Activated effector memory CD4-positive, alpha-beta T cell treated with anti-CD3 and anti-CD28 coated beads, Interleukin-2, amount 50 U/mL, for 16 hours (primary cell): ENCODE measurements around the gene JMJD4.
A peak's percentile ranks its signal among the peaks of the same experiment; 100 is the strongest.

ENCODE experiments used
- DNase-seq: peaks from one replicate; pipeline ENCODE4 v3.0.0-alpha.2; 2020

The JMJD4 gene

GRCh38 chr1:227734856-227735538, at the start of gene JMJD4, which contains the start of gene SNAP47:
JMJD4 (minus strand) TSS chr1:227735302; CDS start chr1:227735273, 29 bp downstream.
SNAP47 (plus strand) TSS chr1:227735435; CDS start chr1:227747737, 12,302 bp downstream.
- DNase-seq = peak; percentile 98

- peak; percentile 52 for DNase-seq
Observed at GRCh38 chr1:227782226-227782625, 47.1 kb upstream of the JMJD4 start.

- peak; percentile 62 for DNase-seq
Observed at GRCh38 chr1:227781314-227781930, 46.3 kb upstream of the JMJD4 start.

GRCh38 chr1:227780101-227781044, 45.3 kb upstream of the JMJD4 start:
- DNase-seq = peak; percentile 55

GRCh38 chr1:227779685-227780084, 44.6 kb upstream of the JMJD4 start:
- peak; percentile 46 for DNase-seq

- peak; percentile 58 for DNase-seq
Observed at GRCh38 chr1:227779021-227779441, 43.9 kb upstream of the JMJD4 start.

GRCh38 chr1:227778401-227778947, 43.4 kb upstream of the JMJD4 start:
- peak; percentile 46 for DNase-seq

- DNase-seq = peak; percentile 52
Observed at GRCh38 chr1:227777646-227778045, 42.5 kb upstream of the JMJD4 start.

- peak; percentile 54 for DNase-seq
Observed at GRCh38 chr1:227777156-227777555, 42.1 kb upstream of the JMJD4 start.

- no peak for DNase-seq
Observed at GRCh38 chr1:227776331-227776771, 41.2 kb upstream of the JMJD4 start.

GRCh38 chr1:227775841-227776240, 40.7 kb upstream of the JMJD4 start:
- no peak for DNase-seq

GRCh38 chr1:227774821-227775661, 39.9 kb upstream of the JMJD4 start:
- DNase-seq = no peak

GRCh38 chr1:227774051-227774731, 39.1 kb upstream of the JMJD4 start:
- no peak for DNase-seq

GRCh38 chr1:227773558-227773957, 38.5 kb upstream of the JMJD4 start:
- DNase-seq = no peak

GRCh38 chr1:227771771-227772170, 36.7 kb upstream of the JMJD4 start:
- no peak for DNase-seq

- no peak for DNase-seq
Observed at GRCh38 chr1:227771326-227771725, 36.2 kb upstream of the JMJD4 start.

- DNase-seq = no peak
Observed at GRCh38 chr1:227770812-227771211, 35.7 kb upstream of the JMJD4 start.

- DNase-seq = no peak
Observed at GRCh38 chr1:227769936-227770494, 34.9 kb upstream of the JMJD4 start.

- DNase-seq = no peak
Observed at GRCh38 chr1:227769047-227769935, 34.2 kb upstream of the JMJD4 start.

- no peak for DNase-seq
Observed at GRCh38 chr1:227768640-227769039, 33.5 kb upstream of the JMJD4 start.
